NCI-H1694 (cell line): ENCODE measurements around the gene KDM4B.
"Not testable (repeated sequence)": the region's sequence is repeated elsewhere in the genome, so short reads cannot be mapped to it uniquely, and the experiment has no call there.

Source experiments
- DNase-seq: peaks from one replicate; lab custom pipeline; 2025; lab: John Stamatoyannopoulos, UW

Gene KDM4B

GRCh38 chr19:4968462-4969291 lies at the start of gene KDM4B:
TSS of gene KDM4B (plus strand) at chr19:4969113. CDS start at chr19:5032891, 63,778 bp downstream.
- DNase-seq: peak; percentile 70

DNA sequence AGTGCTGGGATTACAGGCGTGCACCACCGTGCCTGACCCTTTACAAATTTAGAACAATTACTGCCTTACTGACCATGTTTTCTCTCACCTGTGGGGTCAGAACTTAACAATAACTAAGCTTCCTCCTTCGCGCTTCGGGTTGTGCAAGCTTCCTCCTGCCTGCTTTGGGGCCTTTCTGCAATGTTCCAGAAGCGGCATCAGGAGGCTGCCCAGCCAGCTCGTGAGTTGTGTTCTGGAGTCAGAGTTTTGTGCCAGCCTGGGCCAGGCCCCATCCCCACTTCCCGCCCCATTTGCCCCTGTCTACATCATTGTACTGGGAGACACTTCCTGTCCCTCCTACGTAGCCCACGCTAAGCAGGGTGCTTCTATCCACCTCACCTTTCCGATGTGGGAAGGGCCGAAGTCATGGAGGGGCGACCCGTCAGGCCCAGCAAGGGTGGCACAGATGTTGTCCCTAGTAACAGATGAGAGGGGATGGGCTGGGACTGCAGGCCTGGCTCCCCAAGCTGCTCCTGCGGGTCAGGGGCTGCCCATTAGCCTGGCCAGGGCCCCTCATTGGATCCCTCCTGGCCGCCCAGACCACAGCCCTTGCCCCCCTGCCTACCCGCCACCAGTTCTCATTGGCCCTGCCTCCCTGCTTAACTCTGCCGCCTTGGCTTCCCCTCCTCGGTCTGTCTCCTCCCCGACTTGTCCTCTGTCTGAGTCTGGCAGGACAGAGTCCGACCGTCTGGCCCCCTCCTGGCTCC lies 46.2 kb upstream of the KDM4B start:
- DNase-seq: no peak

GRCh38 chr19:4923276-4923747 lies 45.6 kb upstream of the KDM4B start:
- DNase-seq: no peak

DNA sequence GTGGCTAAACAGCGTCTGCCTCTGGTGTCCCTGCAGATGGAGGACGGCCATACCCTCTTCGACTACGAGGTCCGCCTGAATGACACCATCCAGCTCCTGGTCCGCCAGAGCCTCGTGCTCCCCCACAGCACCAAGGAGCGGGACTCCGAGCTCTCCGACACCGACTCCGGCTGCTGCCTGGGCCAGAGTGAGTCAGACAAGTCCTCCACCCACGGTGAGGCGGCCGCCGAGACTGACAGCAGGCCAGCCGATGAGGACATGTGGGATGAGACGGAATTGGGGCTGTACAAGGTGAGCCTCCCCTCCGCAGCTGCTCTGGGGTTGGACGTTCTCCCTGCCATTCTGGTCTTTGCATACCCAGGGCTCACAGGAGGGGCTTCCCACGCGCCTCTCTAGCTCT lies 39.7 kb upstream of the KDM4B start:
- DNase-seq: no peak

DNA sequence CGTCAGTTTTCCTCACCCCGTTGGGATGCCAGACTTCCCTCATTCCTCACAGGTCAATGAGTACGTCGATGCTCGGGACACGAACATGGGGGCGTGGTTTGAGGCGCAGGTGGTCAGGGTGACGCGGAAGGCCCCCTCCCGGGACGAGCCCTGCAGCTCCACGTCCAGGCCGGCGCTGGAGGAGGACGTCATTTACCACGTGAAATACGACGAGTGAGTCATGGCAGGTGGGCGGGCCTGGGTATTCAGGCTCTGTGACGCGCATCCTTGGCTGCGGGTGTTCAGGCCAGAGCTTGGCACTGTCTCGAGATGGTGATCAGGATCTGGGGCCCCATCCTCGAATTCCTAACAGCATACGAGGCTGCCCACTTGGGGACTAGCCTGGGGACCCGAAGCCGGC lies 38.2 kb upstream of the KDM4B start:
- DNase-seq: no peak

- DNase-seq: no peak
Measured at GRCh38 chr19:4932711-4933110, 36.2 kb upstream of the KDM4B start.

- DNase-seq: no peak
Measured at GRCh38 chr19:4933528-4933927, 35.4 kb upstream of the KDM4B start.

DNA sequence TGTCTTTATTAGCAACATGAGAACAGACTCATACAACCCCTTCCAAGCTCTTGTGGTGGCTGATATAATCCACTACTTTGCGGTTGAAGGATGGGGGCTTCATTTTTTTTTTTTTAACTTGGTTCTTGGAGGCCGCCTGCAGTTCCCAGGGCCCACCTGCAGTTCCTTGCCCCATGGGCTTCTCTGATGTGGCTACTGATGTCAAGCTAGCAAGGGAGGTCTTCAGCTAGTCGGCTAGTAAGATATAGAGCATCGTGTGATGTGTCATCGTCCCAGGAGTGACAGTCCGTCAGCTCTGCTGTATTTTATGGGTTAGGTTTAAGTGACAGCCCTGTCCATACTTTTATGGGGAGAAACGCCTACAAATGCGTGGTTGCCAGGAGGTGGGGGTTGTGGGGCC lies 33.5 kb upstream of the KDM4B start:
- DNase-seq: no peak

- DNase-seq: no peak
Measured at GRCh38 chr19:4937060-4937459, 31.9 kb upstream of the KDM4B start.

DNA sequence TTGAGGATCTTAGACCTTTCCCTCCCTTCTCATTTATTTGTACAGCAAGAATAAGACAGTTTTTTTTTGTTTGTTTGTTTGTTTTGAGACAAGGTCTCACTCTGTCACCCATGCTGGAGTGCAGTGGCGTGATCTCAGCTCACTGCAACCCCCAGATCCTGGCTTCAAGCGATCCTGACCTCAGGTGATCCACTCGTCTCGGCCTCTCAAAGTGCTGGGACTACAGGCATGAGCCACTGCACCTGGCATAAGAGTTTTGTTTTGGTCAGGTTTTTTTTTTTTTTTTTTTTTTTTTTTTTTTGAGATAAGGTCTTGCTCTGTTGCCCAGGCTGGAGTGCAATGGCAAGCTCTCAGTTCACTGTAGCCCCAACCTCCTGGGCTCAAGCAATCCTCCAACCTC lies 30.5 kb upstream of the KDM4B start:
- not testable (repeated sequence) for DNase-seq

DNA sequence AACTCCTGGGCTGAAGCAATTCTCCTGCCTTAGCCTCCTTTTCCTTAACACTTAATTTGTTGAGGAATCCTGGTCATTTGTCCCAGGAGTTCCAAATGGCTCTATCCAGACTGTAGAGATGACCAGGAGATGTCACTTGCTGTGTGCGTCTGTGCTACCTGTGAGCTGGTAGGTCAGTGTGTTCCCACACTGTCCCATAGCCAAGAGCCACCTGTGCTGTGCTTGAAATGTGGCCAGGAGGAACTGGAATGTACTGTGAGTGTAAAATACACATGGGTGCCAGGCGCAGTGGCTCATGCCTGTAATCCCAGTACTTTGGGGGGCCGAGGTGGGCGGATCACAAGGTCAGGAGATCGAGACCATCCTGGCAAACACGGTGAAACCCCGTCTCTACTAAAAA lies 29.4 kb upstream of the KDM4B start:
- DNase-seq: no peak

GRCh38 chr19:4941638-4942169 lies 27.2 kb upstream of the KDM4B start:
- not testable (repeated sequence) for DNase-seq

DNA sequence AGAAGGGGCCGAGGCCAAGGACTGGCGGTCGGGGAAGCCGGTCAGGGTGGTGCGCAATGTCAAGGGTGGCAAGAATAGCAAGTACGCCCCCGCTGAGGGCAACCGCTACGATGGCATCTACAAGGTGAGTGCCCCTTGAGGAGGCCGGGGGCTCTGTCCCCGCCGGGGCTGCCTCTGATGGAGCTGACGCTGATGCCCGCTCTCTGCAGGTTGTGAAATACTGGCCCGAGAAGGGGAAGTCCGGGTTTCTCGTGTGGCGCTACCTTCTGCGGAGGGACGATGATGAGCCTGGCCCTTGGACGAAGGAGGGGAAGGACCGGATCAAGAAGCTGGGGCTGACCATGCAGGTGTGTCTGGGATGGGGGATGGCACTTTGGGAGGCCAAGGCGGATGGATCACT lies 18.3 kb upstream of the KDM4B start:
- DNase-seq: not testable (repeated sequence)

DNA sequence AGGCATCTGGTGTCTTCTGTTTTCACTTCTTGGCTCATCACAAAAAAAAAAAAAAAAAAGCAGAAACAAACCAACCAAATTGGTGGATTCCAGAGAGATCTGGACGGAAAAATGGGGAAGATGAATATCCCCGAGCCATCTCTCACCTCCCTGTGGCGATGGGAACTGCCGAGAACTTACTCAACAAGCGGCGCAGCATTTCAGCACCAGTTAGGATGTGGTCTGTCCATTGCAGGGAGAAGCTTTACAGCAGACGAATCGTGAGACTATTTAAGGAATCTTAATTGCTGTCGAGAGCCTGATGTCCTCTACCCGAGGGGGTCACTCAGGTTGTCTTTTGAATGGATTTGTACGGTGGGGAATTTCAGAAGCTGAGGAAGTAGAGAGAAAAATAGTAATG lies 17.3 kb upstream of the KDM4B start:
- DNase-seq: no peak

GRCh38 chr19:4952945-4953344 lies 16.0 kb upstream of the KDM4B start:
- DNase-seq: no peak

DNA sequence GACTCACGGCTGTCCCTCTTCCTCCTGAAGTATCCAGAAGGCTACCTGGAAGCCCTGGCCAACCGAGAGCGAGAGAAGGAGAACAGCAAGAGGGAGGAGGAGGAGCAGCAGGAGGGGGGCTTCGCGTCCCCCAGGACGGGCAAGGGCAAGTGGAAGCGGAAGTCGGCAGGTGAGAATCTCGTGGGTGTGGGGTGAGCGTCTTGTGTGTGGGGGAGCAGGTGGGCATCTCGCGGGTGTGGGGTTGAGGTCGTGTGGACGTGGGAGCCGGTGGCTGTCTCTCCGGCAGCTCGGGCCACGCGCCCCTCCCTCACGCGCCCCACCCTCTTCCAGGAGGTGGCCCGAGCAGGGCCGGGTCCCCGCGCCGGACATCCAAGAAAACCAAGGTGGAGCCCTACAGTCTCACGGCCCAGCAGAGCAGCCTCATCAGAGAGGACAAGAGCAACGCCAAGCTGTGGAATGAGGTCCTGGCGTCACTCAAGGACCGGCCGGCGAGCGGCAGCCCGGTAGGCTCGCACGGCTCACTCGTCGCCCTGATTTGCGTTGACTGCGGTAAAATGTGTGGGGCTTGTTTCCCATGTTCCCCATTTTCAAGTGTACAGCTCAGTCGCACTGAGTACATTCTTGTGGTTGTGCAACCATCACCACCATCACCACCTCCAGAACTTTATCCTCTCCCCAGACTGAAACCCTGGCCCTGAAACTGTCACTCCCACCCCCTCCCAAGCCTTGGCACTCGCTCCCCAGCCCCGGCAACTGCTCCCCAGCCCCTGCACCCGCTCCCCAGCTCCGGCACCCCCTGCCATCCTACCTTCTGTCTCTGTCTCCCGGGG lies 14.4 kb upstream of the KDM4B start:
- not testable (repeated sequence) for DNase-seq

GRCh38 chr19:4955274-4955673 lies 13.6 kb upstream of the KDM4B start:
- no peak for DNase-seq

DNA sequence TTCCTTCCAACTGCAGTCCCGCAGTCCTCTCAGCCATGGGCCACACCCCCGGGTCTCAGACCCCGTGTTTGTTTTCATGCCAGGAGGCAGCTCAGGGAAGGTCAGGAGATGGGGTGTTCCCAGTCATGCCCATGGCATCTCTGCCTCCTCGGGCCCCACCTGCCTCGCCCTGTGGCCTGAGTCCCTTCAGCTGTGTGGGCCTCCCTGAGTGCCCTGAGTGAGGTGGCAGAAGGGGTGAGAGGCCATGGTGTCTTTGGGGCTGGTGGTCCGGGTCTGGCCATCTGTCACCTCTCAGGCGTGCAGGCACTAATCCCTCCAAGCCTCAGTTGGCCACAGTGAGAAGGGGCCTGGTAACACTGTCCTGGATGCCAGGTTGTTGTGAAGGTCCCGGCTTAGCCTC lies 10.9 kb upstream of the KDM4B start:
- DNase-seq: no peak

- no peak for DNase-seq
Measured at GRCh38 chr19:4962085-4962619, 6.8 kb upstream of the KDM4B start.

GRCh38 chr19:4965061-4965460 lies 3.9 kb upstream of the KDM4B start:
- no peak for DNase-seq

DNA sequence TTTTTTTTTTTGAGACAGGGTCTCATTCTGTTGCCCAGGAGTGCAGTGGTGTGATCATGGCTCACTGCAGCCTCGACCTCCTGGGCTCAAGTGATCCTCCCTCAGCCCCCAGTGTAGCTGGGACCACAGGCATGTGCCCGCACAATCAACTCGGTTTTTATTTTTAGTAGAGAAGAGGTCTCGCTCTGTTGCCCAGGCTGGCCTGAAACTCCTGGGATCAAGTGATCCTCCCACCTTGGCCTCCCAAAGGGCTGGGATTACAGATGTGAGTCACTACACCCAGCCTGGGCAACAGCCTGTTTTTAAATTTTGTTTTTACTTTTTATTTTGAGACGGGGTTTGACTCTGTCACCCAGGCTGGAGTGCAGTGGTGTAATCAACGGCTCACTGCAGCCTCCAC lies 2.3 kb upstream of the KDM4B start:
- no peak for DNase-seq
